Vagina (tissue), 2 donors: Measurements from ENCODE around the gene MNX1.

ENCODE experiments used
- POLR2A ChIP-seq, 2 donors: fragments of 450-650 bp; IDR thresholded peaks; one replicate each; pipeline ENCODE4 v1.6.1; 2017; ENCODE audit warnings: antibody characterized with exemption in 2 of 2, mild to moderate bottlenecking in 2 of 2, moderate library complexity in 2 of 2
- TF ChIP-seq, protein P1 (sequence below), 3 experiments: fragments of 450-650 bp in 2 of 3; fragments of 200-600 bp in 1 of 3; sonication (generic) in 1 of 3; IDR thresholded peaks; one replicate each; pipeline ENCODE4 v1.5.1; 2017 to 2019; ENCODE audit warnings: antibody characterized with exemption in 3 of 3, mild to moderate bottlenecking in 2 of 3, moderate library complexity in 2 of 3

DNA sequence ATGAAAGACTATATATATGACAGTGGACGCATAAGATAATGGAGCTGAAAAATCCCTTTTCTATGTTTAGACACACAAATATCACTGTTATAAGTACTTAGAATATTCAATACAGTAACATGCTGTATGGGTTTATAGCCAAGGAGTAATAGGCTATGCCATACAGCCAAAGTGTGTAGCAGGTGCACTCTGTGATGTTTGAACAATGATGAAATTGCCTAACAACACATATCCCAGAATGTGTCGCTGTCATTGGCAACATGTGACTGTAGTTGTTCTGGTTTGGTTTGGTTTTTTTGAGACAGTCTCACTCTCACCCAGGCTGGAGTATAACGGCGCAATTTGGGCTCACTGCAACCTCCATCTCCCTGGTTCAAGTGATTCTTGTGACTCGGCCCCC lies 34.8 kb downstream of the MNX1 start:
- no peak for TF ChIP-seq POLR2A (IDR thresholded peaks at IDR 0.05)
- TF ChIP-seq, protein P1, sequence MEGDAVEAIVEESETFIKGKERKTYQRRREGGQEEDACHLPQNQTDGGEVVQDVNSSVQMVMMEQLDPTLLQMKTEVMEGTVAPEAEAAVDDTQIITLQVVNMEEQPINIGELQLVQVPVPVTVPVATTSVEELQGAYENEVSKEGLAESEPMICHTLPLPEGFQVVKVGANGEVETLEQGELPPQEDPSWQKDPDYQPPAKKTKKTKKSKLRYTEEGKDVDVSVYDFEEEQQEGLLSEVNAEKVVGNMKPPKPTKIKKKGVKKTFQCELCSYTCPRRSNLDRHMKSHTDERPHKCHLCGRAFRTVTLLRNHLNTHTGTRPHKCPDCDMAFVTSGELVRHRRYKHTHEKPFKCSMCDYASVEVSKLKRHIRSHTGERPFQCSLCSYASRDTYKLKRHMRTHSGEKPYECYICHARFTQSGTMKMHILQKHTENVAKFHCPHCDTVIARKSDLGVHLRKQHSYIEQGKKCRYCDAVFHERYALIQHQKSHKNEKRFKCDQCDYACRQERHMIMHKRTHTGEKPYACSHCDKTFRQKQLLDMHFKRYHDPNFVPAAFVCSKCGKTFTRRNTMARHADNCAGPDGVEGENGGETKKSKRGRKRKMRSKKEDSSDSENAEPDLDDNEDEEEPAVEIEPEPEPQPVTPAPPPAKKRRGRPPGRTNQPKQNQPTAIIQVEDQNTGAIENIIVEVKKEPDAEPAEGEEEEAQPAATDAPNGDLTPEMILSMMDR (IDR thresholded peaks at IDR 0.05), result no peak
